ENCODE measurements around the gene SHANK3.
"Not testable (repeated sequence)": the region's sequence is repeated elsewhere in the genome, so short reads cannot be mapped to it uniquely, and the experiment has no call there.

Gene SHANK3

GRCh38 chr22:50653256-50653655, 19.4 kb upstream of the SHANK3 start:
- DNase-seq (ENCODE audit: low read depth) = no peak

- not testable (repeated sequence) for DNase-seq (ENCODE audit: low read depth)
These were observed 18.0 kb upstream of the SHANK3 start for GRCh38 chr22:50654664-50655063.

- DNase-seq (ENCODE audit: low read depth) = no peak
These were observed 16.2 kb upstream of the SHANK3 start for GRCh38 chr22:50656122-50657070.

GRCh38 chr22:50657925-50658324, 14.7 kb upstream of the SHANK3 start:
- no peak for DNase-seq (ENCODE audit: low read depth)

- DNase-seq (ENCODE audit: low read depth) = not testable (repeated sequence)
These were observed 12.9 kb upstream of the SHANK3 start for GRCh38 chr22:50659711-50660110.

- DNase-seq (ENCODE audit: low read depth) = no peak
These were observed 12.3 kb upstream of the SHANK3 start for GRCh38 chr22:50660306-50660705.

GRCh38 chr22:50665212-50665611, 7.4 kb upstream of the SHANK3 start:
- DNase-seq (ENCODE audit: low read depth) = no peak

- no peak for DNase-seq (ENCODE audit: low read depth)
These were observed 6.9 kb upstream of the SHANK3 start for GRCh38 chr22:50665738-50666137.

GRCh38 chr22:50670513-50670912, 2.1 kb upstream of the SHANK3 start:
- no peak for DNase-seq (ENCODE audit: low read depth)

- DNase-seq (ENCODE audit: low read depth) = no peak
These were observed 1.6 kb upstream of the SHANK3 start for GRCh38 chr22:50670914-50671538.

GRCh38 chr22:50671641-50672040, 982 bp upstream of the SHANK3 start:
- no peak for DNase-seq (ENCODE audit: low read depth)

GRCh38 chr22:50672041-50672440, 582 bp upstream of the SHANK3 start:
- DNase-seq (ENCODE audit: low read depth) = no peak

- DNase-seq (ENCODE audit: low read depth) = peak; percentile 19
These were observed 857 bp downstream of the SHANK3 start for GRCh38 chr22:50673231-50674129.

- no peak for DNase-seq (ENCODE audit: low read depth)
These were observed 1.5 kb downstream of the SHANK3 start for GRCh38 chr22:50674130-50674500.

- no peak for DNase-seq (ENCODE audit: low read depth)
These were observed 2.3 kb downstream of the SHANK3 start for GRCh38 chr22:50674606-50675552.

- DNase-seq (ENCODE audit: low read depth) = no peak
These were observed 3.0 kb downstream of the SHANK3 start for GRCh38 chr22:50675553-50676179.

GRCh38 chr22:50676180-50676636, 3.6 kb downstream of the SHANK3 start:
- no peak for DNase-seq (ENCODE audit: low read depth)

GRCh38 chr22:50676661-50677492, 4.3 kb downstream of the SHANK3 start:
- no peak for DNase-seq (ENCODE audit: low read depth)

GRCh38 chr22:50677493-50678217, 5.0 kb downstream of the SHANK3 start:
- DNase-seq (ENCODE audit: low read depth) = no peak

All from T follicular helper cell (primary cell).